Prostate gland (tissue), 2 donors: ENCODE results near the gene PLAAT5.

ENCODE experiments used
- POLR2A ChIP-seq: fragments of 450-650 bp; IDR thresholded peaks from one replicate; pipeline ENCODE4 v1.6.1; 2016; ENCODE audit warnings: antibody characterized with exemption, mild to moderate bottlenecking
- POLR2AphosphoS5 ChIP-seq: sonication (generic); formaldehyde crosslinking; IDR thresholded peaks from one replicate; pipeline ENCODE4 v1.6.1; 2017; ENCODE audit warnings: antibody characterized with exemption
- TF ChIP-seq, protein P1 (sequence below), 4 experiments: fragments of 200-600 bp in 2 of 4; fragments of 450-650 bp in 2 of 4; sonication (generic) in 2 of 4; IDR thresholded peaks; 1 replicate in 3 of 4; 2 replicates in 1 of 4; pipeline ENCODE4 v1.5.1; 2016 to 2019; ENCODE audit warnings: antibody characterized with exemption in 4 of 4, mild to moderate bottlenecking in 2 of 4, moderate library complexity in 2 of 4

DNA sequence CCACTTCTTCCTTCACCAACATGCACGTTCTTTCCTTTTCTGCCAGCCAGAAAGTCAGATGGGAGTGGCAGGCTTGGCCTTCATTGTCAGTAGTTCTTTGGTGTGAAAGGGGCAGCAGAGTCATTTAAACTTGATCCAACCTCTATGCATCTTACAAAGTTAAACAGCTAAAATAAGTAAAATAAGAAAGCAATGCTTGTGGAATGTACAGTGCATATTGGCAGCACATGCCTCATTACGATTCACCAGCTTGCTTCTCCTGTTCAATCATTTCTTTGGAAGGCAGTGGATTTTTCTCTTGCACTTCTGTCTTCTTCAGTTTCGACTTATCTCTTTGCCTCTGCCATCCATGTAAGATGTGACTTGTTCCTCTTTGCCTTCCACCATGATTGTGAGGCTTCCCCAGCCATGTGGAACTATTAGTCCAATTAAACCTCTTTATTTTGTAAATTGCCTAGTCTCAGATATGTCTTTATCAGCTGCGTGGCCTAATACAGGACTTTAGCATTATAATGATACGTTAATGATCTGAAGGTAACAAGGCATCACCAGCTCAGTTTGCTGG is 29.7 kb upstream of the PLAAT5 start:
- TF ChIP-seq POLR2AphosphoS5 (no peak), POLR2A (no peak)
- TF ChIP-seq, protein P1, sequence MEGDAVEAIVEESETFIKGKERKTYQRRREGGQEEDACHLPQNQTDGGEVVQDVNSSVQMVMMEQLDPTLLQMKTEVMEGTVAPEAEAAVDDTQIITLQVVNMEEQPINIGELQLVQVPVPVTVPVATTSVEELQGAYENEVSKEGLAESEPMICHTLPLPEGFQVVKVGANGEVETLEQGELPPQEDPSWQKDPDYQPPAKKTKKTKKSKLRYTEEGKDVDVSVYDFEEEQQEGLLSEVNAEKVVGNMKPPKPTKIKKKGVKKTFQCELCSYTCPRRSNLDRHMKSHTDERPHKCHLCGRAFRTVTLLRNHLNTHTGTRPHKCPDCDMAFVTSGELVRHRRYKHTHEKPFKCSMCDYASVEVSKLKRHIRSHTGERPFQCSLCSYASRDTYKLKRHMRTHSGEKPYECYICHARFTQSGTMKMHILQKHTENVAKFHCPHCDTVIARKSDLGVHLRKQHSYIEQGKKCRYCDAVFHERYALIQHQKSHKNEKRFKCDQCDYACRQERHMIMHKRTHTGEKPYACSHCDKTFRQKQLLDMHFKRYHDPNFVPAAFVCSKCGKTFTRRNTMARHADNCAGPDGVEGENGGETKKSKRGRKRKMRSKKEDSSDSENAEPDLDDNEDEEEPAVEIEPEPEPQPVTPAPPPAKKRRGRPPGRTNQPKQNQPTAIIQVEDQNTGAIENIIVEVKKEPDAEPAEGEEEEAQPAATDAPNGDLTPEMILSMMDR (IDR thresholded peaks at IDR 0.05): no peak
